ENCODE measurements around the gene SRC.

The SRC gene

DNA sequence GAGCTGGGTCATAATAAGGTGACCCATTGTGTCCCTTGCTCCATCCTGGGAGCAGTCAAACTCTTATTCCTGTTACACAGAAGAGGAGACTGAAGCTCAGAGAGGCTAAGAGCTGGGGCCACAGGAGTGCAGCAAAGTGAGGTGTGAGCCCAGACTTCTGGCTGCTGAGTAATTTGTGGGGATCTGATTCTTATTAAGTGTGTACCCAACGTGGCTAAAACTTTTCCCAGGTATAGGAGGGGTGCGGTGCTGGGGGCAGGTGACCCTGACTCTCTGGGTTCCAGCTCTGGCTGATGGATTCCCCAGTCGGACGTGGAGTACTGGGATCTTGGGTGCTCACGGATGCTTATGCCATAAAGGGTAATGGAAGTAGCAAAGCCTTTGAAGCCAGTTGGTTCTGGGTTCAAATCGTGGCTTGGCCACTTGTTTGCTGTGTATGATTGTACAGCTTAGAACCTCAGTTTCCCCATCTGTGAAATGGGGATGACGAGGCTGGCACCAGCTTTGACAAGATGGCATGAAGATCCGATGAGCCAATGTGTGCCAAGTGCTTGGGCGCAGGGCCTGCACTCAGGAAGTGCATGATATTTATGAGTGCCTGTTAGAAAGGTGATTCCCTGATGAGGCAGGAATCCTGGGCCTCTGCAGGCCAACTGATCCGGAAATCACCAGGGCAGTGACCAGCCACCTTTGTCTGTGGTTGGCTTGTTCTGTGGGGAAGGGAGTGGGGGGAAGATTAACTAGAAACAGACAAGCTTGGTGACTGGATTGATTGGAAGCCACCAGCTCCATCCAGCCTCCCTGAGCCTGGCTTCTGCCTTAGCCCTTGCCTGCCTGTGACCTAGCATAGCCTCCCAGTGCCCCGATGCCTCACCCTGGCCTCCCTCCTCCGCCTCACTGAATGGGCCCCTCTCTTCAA is 6.0 kb downstream of the SRC start:
- DNase-seq = no peak

DNA sequence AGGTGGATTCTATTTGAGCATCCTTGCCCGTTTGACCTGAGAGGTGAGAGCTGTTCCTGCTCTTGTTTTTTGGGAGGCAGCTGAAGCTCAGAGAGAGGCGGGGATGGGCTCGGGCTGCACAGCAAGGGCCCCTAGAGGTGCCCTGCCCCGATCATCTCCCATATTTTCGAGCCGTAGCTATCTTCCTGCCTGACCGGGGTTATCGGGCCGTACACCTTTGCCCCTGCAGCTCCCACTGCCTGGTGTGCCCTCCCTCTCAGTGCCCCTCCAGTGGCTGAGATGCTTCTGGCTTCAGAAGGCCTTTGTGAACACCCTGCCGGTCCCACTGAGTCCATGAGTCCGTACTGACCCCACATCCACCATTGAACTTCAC is 6.7 kb downstream of the SRC start:
- no peak for DNase-seq

DNA sequence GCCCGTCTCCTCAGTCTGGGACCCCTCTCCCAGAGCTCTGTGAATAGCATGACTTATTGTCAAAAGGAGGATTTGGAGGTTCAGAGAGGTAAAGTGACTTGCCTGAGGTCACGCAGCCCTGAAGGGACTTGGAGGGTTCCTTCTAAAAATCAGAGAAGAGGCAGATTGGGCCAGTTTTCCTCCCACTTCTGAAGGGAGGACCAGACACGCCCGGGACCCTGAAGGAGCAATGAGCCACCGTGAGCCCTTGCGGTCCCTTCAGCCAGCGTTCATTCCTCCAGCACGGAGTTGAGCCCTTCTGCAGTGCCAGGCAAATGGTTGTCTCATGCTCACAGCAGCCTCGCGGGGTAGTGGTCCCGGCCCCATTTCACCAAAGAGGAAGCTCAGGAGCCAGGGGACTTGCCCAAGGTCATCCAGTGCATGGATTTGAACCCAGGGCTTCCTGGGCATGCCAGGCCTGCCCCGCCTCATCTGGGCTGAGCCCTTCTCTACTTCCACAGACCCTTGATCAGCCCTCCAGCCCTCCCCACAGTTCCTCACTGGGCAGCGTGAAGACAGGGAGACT is 7.4 kb downstream of the SRC start:
- DNase-seq = no peak

DNA sequence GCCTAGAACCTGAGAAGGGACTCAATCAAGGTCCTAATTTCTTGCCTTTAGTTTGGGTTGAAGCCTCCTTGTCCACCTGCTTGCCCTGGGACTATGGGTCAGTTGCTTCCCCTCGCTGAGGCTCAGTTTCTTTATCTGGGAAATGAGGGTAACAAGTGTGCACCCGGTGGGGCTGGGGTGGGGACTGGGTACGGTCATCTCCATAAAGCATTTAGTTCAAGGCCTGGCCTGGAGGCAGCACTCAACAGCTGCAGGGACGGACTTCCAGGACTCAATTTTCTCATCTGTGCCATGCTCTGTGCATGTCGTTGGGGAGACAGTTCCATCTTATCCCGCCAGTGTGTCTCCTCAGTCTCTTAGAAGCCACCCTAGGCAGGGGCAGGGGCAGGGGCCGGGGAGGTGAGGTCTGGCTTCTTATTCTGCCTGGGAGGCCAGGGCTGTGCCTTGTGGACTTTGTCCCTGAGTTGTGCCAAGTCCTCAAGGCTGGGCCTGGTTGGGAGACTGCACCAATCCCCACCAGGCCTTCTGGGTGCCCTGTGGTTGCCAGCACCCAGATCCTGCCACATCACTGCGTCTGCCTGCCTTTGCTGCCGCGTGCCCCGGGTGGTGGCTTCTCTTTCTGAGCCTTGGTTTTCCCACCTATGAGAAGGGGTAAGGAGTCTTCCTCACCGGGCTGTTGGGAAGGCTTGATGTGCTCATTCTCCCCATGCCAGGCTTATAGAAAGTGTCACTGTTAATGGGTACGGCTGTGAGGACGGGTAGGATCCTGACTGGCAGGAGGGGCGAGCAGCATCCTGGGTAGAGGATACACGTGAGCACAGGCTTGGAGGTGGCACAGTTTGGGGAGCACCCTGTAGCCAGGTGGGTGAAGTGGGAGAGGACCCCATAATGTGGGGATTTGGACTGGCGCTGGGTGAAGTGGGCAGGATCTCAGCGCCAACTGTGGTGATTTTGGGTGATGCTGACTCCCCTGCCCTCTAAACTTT is 8.6 kb downstream of the SRC start:
- no peak for DNase-seq

DNA sequence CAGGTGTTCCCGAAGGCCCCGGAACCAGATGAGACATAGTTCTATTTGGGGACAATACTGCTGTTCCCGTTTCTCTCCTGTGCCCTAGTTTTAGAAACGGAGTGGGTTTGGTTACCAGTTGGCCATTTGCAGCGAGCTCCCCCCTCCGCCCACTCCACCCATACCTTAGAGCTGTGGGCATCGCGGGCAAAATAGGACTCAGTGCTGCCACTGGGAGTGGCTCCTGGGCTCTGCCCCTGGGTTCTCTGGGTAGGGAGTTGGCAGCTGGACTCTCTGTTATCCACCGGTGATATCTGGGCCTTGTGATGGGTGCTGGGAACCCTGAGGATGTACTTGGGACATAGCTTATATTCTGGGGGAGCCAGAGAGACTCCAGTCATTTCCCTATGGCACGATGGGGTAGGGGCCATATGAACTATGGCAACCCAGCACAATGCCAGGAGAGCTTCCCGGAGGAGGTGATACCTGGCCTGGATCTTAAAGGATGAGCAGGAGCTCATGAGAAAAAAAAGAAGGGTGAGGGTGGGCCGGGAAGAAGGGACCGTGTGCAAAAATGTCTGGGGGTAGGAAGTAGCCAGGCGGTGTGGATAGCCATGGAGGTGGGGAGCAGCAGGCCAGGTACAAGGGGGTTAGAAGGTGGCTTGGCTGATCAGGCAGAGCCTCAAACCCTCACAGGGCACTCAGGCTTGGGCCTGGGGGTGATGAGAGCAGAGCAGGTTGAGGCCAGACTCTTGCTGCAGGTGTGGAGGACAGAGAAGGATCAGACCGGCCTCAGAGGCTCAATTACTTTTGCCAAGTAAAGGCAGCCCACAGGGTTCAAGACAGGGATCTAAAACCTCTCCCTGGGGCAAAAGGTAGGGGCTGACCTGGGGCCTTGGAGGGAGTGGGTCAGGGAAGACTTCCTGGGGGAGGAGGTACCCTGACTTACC is 9.6 kb downstream of the SRC start:
- no peak for DNase-seq

DNA sequence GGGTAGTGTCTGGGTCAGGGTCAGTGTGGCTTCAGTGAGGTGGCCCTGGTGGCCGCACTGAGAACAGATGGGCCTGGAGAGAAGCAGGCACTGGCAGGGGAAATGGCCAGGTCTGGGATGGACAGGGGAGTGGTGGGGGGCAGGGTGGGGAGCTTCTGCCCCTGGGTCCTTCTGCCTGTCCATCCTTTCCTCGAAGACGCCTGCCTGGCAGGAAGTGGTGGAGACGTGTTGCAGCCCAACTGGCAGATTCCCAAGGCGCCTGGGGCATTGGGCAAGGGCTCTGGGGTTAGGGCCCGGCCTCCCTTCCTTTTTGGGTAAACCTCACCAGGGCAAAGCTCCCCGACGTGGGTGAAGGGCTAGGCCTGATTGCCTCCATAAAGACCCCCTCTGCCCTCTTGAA is 10.4 kb downstream of the SRC start:
- no peak for DNase-seq

DNA sequence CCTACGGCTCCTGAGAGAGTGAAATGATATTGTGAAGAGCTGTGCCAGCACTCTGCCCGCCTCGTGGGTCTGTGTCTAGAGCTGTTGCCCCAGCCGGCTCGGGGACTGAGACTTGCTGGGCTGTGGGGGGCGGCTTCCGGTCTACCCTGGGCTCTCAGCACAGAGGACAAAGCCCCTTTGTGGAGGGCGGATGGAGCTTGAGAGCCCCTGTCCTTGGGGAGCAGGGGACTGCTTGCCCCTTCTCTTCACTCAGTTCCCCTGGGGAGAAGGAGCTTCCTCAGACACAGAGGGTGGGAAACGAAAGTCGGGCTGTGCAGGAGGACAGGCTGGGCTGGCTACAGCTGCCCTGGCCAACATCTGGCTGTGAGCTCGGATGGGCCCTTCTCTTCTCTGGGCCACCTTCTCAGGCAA is 11.0 kb downstream of the SRC start:
- no peak for DNase-seq

DNA sequence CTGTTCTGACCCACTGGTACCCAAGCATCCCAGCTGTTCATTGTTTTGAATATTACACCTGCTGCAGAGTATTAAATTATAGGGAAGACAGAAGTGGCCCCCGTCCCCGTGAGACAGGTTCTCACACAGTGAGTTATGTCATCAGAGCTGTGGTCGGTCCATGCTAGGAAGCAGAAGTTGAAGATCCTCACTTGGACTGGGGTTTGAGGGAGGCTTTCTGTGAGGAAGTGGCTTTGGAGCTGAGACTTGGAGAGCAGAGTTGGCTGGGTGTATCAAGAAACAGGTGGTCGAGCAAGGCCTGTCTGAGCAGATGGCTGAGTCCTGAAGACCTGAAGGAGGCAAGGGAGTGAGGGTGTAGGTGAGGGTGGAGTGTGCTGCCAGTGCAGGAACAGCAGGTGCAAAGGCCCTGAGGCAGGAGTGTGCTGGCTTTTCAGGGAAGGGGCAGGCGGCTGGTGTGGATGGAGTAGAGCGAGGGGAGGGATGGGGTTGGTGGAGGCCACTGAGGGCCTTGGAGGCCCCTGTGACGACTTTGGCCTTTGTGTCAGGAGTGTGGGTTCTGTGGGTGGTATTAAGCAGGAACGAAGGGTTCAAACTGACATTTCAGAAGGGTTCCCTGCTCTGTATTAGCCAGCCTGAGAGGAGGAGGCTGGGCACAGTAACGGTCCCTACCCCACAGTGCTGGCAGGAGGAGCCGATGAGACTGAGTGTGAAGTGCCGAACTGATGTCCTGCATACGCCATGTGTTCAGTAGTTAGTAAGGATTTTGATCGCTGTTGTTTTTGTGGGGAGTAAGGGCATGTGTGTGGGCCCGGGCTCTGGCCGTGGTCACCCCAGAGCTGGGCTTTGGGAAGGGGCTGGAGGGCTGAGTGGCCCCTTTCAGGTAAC is 11.8 kb downstream of the SRC start:
- DNase-seq = no peak

DNA sequence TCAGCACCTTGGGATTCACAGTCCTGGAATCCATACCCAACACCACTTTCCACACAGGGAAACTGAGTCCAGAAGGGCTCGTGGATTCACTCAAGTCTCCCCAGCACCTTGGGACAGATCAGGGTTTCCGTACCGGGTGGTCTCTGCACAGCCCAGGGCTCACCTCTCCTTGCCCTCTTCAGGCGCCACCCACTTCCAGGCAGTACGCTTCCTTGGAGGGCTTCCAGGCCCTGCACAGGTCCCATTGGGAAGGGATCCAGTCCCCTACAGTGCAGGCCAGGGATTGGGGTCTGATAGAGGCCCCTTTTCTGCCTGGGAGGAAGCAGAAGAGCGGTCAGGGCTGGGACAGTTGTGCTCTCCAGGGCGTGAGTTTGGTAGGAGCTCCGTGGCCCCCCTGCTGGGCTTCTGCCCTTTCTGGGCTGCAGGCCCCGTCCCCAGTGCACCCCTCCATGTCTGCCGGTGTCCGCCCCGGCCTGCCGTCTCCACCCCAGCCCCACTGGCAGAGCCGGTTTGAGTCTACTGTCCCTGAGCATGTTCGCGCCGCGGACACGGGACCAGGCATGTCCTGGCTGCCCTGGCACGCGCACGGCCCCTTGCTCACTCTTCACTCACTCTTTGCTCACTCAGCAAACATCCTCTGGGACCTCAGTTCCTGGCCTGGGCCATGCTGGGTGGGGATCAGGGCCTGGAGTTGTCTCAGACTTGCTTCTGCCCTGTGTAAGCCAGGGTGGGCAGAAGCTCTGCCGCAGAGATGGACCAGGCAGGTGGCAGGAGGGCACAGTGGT is 12.6 kb downstream of the SRC start:
- no peak for DNase-seq

DNA sequence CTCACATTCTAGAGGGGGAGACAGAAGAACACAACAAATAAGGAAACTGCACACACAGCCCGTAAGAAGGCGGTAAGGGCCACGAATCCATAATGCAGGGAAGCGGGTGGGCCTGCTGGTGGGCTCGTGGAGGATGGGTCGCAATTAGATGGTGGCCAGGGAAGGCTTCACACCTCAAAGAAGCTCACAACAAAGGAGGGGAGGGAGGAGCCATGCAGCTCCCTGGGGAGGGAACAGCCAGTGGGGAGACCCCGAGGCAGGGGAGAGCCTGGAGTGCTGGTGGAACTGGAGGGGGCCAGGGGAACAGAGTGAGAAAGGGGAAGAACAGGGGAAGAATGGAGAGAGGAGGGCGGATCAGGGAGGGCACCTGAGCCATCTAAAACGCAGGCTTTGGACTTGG is 13.4 kb downstream of the SRC start:
- DNase-seq = no peak

DNA sequence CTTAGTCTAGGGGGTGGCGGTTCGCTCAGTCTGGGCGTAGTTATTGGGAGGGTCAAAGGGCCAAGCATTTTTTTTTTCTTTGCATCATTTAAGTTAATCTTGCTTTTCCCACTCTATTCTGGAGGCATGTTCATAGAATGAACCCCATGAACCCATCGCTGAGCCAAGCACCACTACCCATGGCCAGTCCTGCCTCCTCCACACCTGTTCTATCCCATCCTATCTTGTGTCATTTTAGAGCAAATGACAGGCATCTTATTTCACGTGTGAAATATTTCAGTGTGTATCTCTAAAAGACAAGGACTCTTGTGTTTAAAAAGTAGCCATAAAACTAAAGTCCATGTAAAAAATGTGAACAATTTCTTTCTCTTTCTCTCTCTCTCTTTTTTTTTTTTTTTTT is 13.9 kb downstream of the SRC start:
- no peak for DNase-seq

DNA sequence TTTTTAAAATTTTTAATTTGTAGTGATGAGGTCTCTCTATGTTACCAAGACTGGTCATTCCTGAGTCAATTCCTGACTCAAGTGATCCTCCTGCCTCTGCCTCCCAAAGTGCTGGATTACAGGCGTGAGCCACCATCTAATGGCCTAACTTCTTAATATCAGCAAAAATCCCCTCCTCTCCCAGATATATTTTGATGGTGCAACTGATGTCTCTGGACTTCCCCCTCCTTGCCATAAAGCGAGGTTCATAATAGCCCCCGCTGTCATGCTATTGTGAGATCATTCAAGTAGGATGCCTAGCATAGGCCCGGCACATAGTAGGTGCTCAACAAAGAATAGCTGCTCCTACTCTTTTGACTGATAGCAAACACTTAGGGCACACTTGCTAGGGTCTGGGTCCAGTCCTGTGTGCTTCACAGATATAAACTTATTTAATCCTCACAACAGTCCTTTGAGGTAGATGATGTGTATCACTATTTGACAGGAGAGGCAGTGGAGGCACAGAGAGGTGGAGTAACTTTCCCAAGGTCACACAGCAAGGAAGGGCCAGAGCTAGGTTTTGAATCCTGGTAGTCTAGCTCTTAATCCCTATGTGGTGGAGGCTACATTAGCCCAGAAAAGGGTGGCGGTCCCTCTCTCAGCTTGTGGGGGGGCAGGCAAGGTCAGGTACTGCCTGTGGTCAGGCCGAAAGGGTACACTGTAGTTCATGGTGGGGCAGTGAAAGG is 14.6 kb downstream of the SRC start:
- no peak for DNase-seq

DNA sequence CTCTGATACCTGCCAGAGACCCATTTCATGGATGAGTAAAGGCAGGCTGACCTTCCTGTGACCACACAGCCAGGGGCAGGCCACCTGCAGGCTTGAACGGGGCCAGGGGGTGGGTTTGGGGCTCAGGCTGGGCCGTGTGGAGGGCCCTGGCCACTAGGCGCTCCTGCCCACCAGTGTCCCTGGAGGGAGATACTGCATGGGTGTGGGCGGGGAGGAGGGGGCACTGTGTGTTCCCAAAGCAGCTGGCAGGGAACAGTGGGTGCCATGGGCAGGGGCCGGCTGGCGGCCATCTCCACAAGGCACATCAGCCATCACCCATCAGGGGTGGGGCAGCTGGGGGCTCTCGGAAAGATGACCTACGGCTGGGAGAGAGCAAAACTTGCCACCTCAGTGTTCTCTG is 15.4 kb downstream of the SRC start:
- no peak for DNase-seq

DNA sequence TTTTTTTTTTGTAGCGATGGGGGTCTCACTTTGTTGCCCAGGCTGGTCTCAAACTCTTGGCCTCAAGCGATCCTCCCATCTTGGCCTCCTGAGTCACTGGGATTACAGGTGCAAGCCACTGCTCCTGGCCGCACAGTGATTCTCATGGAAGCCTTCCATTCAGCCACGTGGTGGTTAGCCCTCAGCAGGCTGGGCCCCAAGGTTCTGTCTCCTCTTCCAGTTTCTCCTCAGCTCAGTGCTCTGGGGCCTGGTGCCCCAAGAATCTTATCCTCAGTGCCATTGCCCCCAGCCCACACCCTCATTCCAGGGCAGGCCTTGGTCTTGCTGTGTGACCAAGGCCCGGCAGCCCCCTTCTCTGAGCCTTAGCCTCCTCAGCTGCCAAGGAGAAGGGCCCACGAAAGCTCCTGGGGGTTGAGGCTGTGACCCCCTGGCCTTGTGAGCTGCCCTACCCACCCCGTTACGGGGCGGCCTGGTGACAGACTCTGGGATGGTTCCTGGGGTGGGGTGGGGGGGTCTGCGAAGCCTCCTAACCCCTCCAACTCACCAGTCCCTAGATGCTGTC is 16.4 kb downstream of the SRC start:
- no peak for DNase-seq

DNA sequence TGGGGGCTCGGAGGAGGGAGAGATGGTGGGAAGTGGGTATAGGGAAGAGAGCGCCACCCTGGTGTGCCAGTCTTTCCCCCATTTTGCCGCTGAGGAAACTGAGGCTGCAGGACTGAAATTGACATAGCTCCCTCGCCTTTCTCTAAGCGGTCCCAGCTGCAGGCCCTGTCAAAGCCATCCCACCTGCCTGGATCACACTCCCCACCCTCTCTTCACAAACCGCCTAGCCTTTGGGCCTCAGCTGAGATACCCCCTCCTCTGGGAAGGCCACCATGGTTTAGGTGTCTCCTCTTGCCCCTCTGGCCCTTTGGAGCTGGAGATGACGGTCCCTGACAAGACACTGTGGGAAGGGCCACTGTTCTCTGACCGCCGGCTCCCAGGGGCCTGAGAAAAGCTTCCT is 16.9 kb downstream of the SRC start:
- no peak for DNase-seq

DNA sequence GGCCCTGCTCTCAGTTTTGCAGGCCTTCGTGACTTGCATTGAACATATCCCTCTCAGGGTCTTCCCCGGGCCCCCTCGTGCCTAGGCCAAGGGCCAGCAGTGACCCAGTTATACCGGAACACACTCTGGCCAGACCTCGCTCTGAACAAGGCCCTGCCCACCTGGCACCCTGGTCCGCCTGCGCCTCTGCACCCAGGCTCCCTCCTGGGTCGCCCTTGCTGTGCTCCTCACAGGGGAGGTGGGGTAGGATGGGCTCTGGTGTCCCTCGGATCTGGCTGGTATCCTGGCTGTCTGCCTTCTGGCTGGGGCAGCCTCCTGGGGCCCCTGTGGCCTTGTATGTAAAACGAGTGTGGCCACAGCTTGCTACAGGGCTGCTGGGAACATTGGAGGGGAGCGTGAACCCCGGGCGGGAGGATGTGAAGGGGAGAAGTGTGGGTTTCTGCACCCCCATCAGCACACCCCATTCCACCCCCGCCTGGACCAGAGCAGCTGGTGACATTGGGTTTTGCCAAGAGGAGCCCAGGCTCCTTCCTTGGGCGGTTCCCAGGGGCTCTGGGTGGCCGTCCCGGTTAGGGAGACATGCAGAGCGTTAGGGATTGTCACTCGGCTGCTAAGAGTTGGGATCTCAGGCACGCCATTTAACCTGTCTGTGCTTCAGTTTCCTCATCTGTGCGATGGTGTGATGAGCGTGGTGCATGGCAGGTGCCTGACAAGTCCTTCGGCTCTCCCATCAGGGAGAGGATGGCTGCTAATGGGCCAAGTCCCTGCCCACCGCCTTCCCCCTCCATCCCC is 17.5 kb downstream of the SRC start:
- no peak for DNase-seq

DNA sequence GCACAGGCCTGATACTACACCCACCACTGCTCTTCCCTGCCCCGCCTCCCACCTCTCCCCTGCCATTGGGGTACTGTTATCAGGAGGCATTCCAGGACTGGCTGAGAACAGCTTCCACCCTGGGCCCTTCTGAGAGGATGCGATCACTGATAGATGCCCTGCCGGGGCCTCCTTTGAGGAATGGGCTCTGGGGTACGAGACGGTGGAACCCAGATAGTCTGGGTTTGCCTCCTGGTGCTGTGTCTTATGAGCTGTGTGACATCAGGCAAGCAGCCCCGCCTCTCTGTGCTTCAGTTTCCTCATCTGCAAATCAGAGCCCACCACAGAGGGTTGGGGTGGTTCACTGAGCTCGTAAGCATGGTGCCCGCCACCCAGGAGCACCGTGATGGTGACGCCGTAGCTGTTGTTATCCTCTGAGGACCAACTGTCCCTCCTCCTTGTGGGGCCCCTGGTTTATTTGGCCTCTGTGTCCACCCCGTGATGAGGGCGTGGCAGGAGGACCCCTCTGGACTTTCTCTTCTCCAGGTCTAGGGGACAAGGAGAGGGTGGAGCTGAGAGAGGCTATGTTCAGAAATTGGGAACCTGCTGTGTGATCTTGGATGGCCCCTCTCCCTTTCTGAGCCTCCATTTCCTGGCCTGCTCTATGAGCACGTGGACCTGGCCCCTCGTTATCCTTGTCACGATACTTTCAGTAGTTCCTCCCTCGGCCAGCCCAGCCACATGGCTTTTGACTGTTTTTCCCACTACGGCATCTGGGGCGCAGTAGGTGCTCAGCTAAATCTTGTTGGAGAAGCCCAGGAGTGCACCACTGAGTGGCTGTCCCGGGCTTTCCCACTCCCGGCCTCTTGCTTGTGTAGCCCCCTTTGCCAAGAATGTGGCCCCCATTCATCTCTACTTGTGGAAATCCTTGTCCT is 18.3 kb downstream of the SRC start:
- no peak for DNase-seq

DNA sequence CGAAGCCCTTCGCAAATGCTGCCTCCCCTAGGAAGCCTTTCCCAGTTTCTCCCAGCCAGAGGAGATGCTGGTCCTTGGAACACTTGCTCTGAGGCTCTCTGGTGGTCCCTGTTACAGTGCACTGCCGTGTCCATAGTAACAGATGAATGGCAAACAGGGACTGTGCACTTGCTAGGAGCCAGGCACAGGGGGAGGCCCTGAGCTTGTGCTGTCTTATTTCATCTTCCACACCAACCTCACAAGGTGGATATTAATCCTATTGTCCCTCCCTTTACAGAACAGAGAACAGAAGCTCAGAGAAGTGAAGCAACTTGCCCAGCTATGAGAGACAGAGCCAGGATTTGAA is 19.0 kb downstream of the SRC start:
- DNase-seq = no peak

Data from CD4-positive, alpha-beta T cell treated with Interleukin-10 for 1 hour (primary cell).